ENCODE data around the gene SAPCD2.

The SAPCD2 gene

GRCh38 chr9:137016436-137016835, 53.9 kb downstream of the SAPCD2 start:
- no peak for DNase-seq

DNA sequence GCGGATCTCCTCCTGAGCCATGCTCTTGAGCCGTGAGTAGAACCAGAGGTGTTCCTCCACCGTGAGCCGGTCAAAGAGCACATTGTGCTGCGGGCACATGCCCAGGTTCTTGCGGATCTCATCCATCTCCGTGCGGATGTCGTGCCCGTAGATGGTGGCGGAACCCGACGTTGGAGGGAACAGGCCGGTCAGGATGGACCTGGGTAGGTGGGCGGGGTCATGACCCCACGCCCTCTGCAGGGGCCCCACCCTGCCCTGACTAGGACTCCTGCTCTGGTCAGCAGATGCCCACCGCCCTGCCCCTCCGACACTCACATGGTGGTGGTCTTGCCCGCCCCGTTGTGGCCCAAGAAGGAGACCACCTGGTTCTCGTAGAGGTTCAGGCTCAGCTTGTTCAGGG, 54.4 kb downstream of the SAPCD2 start:
- no peak for DNase-seq

DNA sequence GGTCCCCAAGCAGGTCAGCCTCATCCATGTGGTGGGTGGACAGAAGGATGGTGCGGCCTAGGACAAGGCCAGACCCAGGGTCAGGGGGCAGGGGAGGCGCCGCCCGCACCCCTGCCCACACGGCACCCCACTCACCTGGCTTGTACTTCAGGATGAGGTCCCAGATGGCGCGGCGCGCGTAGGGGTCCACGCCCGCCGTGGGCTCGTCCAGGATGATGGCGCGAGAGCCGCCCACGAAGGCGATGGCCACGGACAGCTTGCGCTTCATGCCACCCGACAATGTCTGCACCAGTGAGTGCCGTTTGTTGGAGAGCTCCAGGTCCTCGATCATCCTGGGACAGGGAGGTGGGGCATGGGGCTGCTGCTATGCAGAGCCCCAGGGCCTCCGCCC, 54.8 kb downstream of the SAPCD2 start:
- no peak for DNase-seq

DNA sequence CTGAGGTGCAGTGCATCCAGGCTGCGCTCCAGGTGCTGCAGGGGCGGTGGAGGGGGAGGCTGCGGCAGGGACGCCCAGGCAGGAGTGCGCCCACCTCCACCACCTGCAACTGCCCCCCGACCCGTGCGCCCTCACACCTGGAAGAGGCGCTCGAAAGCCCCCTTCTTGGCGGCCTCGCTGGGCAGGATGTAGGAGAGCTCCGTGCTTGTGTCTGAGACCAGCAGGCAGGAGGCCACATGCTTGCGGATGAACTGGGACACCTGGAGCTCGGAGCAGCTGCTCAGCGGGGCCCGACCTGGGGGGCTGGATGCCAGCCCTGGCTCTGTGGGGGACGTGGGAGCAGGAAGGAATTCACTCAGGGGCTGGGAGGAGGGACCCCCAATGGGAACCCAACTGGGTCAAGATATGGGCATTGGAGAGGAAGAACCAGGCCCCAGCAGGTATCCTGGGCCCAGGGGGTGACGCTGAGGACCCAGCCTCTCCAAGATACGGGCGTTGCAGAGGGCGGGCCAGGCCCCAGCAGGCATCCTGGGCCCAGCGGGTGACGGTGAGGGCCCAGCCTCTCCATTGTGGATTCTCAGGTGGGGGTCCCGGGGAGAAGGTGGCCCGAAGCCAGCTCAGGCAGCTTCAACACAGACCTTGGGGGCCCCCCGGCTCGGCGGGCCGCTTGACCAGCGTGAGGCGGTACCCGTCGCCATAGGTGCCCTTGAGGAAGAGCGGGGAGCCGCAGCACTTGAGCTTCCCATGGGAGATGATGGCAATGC, 55.4 kb downstream of the SAPCD2 start:
- DNase-seq = no peak

- DNase-seq = no peak
Measured at GRCh38 chr9:137014166-137014565, 56.2 kb downstream of the SAPCD2 start.

DNA sequence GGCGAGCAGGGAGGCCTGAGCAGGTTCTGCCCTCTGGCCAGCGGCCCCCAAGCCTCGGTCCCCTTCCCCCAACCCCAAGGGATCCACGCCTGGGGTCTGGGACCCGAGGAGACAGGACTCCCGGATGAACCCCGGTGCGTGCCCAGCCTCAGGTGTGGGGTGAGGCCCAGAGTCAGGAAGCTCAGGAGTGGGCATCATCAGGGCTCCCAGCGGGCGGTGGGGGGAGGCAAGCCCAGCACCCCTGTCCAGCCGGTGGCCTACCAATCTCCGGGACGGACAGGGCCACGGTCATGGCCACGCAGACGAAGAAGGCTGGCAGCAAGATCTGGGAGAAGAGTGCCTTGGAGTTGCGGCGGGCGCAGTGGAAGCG, 56.8 kb downstream of the SAPCD2 start:
- DNase-seq = no peak

GRCh38 chr9:137012694-137013570, 57.4 kb downstream of the SAPCD2 start:
- DNase-seq = no peak

Measured in activated CD4-positive, alpha-beta T cell treated with anti-CD3 and anti-CD28 coated beads, Interleukin-2, amount 50 U/mL, for 1 hour (primary cell).